HG03457 (cell line): ENCODE results near the gene TMEM205.
"Not testable (repeated sequence)": the region's sequence is repeated elsewhere in the genome, so short reads cannot be mapped to it uniquely, and the experiment has no call there.

Experiments used
- ATAC-seq: cut with Tn5 transposase; IDR thresholded peaks from one replicate; pipeline ENCODE4 v1.9.1; 2021; ENCODE audit warnings: moderate number of reproducible peaks; ENCODE audit not compliant: unreplicated experiment

TMEM205 gene

GRCh38 chr19:11340099-11340467, 6.0 kb downstream of the TMEM205 start:
- not testable (repeated sequence) for ATAC-seq

DNA sequence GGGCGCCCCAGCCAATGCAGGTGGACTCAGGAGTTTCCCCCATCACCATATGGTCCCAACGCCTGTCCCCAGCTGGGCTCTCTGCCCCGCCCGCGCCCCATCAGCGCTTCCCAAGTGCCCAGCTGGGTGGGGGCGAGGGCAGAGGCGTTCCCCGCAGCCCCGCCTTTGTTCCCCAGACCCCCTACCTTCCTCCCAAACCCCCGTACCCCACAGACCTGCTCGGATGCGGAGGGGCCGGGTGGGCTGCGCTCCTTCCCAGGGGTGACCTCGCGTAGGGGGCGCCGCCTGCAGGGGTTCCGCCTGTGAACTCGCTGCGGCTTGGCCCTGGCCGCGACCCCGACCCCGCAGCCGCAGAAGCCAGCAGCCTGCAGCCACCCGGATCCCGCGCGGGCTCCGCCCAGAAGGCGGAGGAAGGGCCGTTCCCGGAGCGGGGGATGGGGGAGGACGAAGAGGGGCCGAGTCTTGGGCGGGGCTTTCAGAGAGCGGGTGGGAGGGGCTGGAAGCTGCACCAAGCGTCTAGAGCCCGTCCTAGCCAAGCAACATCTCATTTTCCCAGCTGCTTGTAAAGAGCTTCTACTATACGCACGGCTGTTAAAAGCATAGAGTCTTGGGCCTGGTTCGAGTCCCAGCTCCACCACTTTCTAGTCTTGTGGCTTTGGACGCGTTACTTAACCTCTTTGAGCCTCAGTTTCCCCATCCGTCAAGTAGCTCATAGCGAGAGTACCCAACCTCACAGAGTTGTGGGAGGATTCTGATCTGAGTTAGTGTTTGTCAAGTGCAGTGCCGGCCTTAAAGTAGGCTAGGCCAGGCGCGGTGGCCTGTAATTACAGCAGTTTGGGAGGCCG, 6.6 kb downstream of the TMEM205 start, which contains the start of gene RAB3D:
Gene RAB3D (minus strand): TSS at position 404 of the 845 bp plus-strand sequence. CDS start 2,258 bp downstream, outside the sequence.
- no peak for ATAC-seq

GRCh38 chr19:11338569-11339253, 7.4 kb downstream of the TMEM205 start:
- ATAC-seq, result no peak

- no peak for ATAC-seq
Measured at GRCh38 chr19:11338121-11338520, 7.9 kb downstream of the TMEM205 start.

DNA sequence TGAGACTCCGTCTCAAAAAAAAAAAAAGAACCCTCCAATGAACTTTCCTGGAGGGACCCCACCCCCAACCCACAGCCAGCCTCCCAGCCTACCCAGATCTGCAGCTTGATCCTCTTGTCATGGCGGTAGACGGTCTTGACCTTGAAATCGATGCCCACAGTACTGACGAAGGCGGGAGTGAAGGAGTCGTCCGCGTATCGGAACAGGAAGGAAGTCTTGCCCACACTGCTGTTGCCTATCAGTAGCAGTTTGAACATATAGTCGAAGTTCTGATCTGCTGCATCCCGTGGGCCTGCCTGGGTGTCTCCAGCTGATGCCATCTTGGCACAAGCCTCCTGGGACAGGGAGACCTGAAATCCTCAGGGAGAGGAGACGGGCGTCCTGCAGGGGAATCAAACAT, 9.0 kb downstream of the TMEM205 start:
- no peak for ATAC-seq

- ATAC-seq, result no peak
Measured at GRCh38 chr19:11335449-11336146, 10.5 kb downstream of the TMEM205 start.

GRCh38 chr19:11333838-11334237, 12.2 kb downstream of the TMEM205 start:
- not testable (repeated sequence) for ATAC-seq

DNA sequence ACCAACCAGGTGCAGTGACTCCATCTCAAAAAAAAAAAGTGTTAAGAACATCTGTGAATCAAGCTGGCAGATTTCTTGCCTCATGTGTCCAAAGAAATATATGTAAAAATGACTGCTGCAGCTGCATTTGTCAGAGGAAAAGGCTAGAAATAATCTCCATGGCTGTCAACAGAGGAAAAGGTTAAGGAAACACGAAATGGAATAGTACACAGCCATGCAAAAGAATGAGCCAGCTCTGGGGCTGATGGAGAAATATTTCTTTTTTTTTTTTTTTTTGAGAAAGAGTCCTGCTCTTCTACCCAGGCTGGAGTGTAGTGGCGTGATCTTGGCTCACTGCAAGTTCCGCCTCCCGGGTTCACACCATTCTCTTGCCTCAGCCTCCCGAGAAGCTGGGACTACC, 13.2 kb downstream of the TMEM205 start:
- ATAC-seq, result no peak

DNA sequence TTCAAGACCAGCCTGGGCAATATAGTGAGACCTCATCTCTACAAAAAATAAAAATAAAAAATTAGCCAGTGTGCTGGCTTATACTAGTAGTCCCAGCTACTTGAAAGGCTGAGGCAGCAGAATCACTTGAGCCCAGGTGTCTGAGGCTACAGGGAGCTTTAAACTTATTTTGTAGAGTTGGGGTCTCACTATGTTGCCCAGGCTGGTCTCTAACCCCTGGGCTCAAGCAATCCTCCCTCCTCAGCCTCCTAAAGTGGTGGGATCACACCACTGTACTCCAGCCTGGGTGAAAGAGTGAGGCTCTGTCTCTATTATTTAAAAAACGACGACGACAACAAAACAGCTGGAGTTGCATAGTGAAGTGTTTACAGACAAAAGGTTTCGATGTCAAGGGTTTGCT, 14.6 kb downstream of the TMEM205 start:
- no peak for ATAC-seq

- ATAC-seq, result no peak
Measured at GRCh38 chr19:11330127-11330526, 15.9 kb downstream of the TMEM205 start.

DNA sequence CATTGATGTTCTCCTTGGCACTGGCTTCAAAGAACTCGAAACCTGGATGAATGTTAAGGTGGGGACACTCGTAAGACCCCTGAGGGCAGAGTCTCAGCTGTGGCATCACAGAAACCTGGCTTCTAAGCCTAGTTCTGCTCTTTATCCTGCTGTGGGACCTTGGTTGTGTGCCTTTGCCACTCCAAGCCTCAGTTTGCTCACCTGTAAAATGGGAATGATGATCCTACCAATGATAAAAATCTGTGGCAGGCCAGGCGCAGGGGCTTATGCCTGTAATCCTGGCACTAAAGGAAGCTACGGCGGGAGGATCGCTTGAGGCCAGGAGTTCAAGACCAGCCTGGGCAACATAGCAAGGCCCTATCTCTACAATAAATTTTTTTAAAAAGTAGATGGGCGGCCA, 20.5 kb downstream of the TMEM205 start:
- no peak for ATAC-seq

DNA sequence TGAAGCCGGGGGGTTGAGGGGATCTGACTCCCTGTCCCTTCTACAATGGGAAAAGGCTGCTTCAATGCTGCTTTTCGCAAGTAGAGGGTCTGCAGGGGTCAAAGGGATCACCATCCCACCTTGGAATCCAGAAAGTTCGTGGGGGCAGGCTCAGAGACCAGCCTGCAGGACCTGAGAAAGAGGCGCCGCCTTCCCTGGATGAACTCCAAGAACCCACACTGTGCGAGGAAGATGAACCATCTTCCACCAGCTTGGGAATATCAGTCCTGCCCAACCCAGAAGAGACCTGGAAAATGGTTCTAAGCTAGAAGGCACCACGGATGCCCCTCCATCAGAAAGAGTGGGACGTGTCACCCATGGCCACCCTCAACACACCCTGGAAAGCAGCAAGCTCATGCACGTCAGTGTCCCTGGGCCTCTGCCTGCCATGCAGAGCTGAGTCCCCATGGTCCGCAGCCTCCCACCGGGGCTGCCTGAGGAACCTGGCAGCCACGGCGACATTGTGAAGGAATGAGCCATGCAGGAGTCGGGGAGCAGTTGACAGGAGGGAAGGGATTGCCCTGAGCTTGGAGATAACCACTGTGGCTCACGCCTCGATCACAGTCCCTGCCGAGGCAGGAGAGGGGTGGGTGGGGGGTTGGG, 21.2 kb downstream of the TMEM205 start:
- no peak for ATAC-seq

DNA sequence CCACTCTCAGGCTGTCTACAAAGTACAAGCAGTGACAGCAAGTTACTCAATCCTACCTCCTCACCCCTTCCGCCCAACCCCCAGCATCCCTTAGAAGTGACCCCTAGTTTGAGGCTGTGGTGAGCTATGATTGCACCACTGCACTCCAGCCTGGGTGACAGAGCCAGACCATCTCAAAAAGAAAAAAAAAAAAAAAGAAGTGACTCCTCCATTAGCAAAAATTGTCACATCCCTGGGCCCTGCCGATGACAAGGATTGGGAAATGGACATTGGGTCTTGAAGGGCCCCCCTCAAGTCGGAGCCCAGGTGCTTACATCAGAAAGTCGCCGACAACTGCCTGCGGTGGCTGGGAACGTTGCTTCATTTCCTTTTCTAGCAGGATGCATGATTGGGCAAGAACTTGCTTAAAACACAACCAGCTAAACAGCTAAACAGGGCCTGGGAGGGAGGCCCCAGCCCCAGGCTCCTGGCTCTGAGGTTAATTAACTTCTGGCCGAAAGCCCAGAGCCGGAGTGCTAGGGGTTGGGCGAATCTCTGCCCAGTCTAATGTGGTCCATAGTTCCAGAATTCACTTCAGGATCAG, 21.9 kb downstream of the TMEM205 start:
- ATAC-seq, result no peak

GRCh38 chr19:11323601-11324078, 22.4 kb downstream of the TMEM205 start:
- no peak for ATAC-seq

- no peak for ATAC-seq
Measured at GRCh38 chr19:11322269-11323024, 23.6 kb downstream of the TMEM205 start.

DNA sequence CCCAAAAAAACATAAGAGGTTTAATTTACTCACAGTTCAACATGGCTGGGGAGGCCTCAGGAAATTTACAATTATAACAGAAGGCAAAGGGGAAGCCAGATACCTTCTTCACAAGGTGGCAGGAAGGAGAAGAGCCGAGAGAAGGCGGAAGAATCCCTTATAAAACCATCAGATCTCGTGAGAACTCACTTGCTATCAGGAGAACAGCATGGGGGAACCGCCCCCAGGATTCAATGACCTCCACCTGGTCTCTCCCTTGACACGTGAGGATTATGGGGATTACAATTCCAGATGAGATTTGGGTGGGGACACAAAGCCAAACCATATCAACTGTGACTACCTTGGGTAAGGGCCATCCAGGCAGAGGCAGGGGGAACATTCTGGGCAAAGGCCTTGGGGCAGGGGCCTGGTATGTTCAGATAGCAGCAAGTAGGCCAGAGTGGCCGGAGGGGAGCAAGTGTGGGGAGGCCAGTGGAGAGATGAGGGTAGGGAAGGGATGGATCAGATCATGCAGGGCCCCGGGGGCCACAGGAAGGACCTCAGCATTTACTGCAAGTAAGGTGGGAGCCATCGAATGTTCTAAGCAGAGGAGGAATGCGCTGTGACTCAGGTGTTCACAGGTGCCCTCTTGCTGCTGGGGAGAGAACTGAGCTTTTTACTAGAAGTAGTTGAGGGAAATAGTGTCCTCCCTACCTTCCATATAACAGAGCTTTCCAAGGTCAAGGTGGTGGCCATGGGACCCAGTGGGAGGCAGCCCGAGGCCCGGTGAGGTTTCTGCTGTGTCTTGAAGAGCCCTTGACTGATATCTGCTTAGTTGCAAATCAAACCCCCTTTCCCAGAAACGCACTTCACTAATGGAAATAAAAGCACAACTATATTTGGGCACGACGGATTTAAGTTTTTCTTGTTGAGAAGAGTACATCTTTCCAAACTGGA, 24.6 kb downstream of the TMEM205 start:
- no peak for ATAC-seq

DNA sequence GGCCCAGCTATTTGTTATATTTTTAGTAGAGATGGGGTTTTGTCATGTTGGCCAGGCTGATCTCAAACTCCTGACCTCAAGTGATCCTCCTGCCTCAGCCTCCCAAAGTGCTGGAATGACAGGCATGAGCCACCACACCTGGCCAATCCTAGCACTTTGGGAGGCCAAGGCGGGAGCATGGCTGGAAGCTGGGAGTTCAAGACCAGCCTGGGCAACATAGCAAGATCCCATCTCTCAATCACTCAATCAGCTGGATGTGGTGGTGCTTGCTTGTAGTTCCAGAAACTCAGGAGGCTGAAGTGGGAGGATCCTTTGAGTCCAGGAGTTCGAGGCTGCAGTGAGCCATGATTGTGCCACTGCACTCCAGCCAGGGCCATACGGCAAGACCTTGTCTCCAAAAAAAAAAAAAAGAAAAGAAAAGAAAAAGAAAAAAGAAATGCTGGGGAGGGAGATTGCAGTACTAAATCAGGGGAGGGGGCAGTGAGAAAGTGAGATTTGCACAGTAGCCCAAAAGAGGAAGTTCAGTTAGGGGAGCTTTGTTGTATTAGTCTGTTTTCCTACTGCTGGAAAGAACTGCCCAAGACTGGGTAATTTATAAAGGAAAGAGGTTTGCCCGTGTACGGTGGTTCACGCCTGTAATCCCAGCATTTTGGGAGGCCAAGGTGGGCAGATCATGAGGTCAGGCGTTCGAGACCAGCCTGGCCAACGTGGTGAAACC, 25.6 kb downstream of the TMEM205 start:
- not testable (repeated sequence) for ATAC-seq

GRCh38 chr19:11306337-11306736, 39.7 kb downstream of the TMEM205 start:
- no peak for ATAC-seq
